KG1 (cell line): Measurements from ENCODE around the gene AMPD2.

Source experiments
- DNase-seq: peaks from one replicate; lab custom pipeline; 2025; lab: John Stamatoyannopoulos, UW

AMPD2 gene

GRCh38 chr1:109619576-109620400 is at the start of gene AMPD2, which contains the start of gene GNAT2:
Gene AMPD2 (plus strand): TSS chr1:109619837. CDS start chr1:109621176, 1,339 bp downstream.
Gene GNAT2 (minus strand): TSS chr1:109619616. CDS start chr1:109612870, 6,746 bp downstream.
- peak; percentile 58 for DNase-seq

- DNase-seq, result no peak
Observed at GRCh38 chr1:109570414-109570813, 49.2 kb upstream of the AMPD2 start.

- DNase-seq, result no peak
Observed at GRCh38 chr1:109573785-109574184, 45.9 kb upstream of the AMPD2 start.

GRCh38 chr1:109578947-109579443 is 40.6 kb upstream of the AMPD2 start:
- DNase-seq, result no peak

- no peak for DNase-seq
Observed at GRCh38 chr1:109579491-109579890, 40.1 kb upstream of the AMPD2 start.

GRCh38 chr1:109582021-109582420 is 37.6 kb upstream of the AMPD2 start:
- no peak for DNase-seq

GRCh38 chr1:109584766-109585165 is 34.9 kb upstream of the AMPD2 start:
- DNase-seq, result no peak

GRCh38 chr1:109586055-109586454 is 33.6 kb upstream of the AMPD2 start:
- no peak for DNase-seq

GRCh38 chr1:109589177-109589576 is 30.5 kb upstream of the AMPD2 start:
- no peak for DNase-seq

GRCh38 chr1:109589679-109590078 is 30.0 kb upstream of the AMPD2 start:
- no peak for DNase-seq

GRCh38 chr1:109592916-109593315 is 26.7 kb upstream of the AMPD2 start:
- no peak for DNase-seq

- DNase-seq, result no peak
Observed at GRCh38 chr1:109595531-109595930, 24.1 kb upstream of the AMPD2 start.

GRCh38 chr1:109598156-109598555 is 21.5 kb upstream of the AMPD2 start:
- no peak for DNase-seq

GRCh38 chr1:109598655-109599054 is 21.0 kb upstream of the AMPD2 start:
- no peak for DNase-seq

GRCh38 chr1:109603229-109603628 is 16.4 kb upstream of the AMPD2 start:
- DNase-seq, result no peak

GRCh38 chr1:109605381-109605780 is 14.3 kb upstream of the AMPD2 start:
- no peak for DNase-seq

GRCh38 chr1:109609881-109610280 is 9.8 kb upstream of the AMPD2 start:
- no peak for DNase-seq

GRCh38 chr1:109610609-109611307 is 8.9 kb upstream of the AMPD2 start:
- DNase-seq, result no peak

- no peak for DNase-seq
Observed at GRCh38 chr1:109611308-109611990, 8.2 kb upstream of the AMPD2 start.

GRCh38 chr1:109613361-109614147 is 6.1 kb upstream of the AMPD2 start:
- no peak for DNase-seq

- peak; percentile 84 for DNase-seq
Observed at GRCh38 chr1:109615879-109616278, 3.8 kb upstream of the AMPD2 start.

- DNase-seq, result no peak
Observed at GRCh38 chr1:109616391-109616790, 3.2 kb upstream of the AMPD2 start.
